ENCODE measurements around the gene LYSMD3.

Gene LYSMD3

DNA sequence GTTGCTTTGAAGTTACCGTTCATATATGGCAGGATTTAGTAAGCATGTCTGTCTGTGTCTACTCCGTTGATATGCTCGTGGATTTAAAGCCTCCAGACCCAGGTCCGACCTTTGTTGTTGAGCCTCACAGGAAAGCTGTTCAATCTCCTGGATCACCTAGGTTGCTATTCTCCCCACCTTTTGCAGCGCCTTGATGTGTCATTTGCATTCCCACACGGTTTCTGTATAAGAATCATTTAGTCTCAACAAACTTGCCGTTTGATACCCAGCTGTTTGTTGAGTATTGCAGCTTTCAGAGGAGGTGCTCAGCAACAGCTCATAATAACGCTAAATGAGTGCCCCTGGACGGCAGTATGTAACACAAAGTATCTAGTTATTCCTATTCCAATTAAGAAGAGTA, 28.0 kb upstream of the LYSMD3 start:
- TF ChIP-seq, protein P1, sequence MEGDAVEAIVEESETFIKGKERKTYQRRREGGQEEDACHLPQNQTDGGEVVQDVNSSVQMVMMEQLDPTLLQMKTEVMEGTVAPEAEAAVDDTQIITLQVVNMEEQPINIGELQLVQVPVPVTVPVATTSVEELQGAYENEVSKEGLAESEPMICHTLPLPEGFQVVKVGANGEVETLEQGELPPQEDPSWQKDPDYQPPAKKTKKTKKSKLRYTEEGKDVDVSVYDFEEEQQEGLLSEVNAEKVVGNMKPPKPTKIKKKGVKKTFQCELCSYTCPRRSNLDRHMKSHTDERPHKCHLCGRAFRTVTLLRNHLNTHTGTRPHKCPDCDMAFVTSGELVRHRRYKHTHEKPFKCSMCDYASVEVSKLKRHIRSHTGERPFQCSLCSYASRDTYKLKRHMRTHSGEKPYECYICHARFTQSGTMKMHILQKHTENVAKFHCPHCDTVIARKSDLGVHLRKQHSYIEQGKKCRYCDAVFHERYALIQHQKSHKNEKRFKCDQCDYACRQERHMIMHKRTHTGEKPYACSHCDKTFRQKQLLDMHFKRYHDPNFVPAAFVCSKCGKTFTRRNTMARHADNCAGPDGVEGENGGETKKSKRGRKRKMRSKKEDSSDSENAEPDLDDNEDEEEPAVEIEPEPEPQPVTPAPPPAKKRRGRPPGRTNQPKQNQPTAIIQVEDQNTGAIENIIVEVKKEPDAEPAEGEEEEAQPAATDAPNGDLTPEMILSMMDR (IDR thresholded peaks at IDR 0.05; ENCODE audit: low read depth, low read length, missing control alignments), result no peak
- no peak for DNase-seq (ENCODE audit: extremely low read depth, low read depth)
- no peak overlapping the region for H3K4me3 ChIP-seq (replicated peaks; ENCODE audit: low read depth, low read length)

- TF ChIP-seq, protein P1 (IDR thresholded peaks at IDR 0.05; ENCODE audit: low read depth, low read length, missing control alignments), result no peak
- DNase-seq (ENCODE audit: extremely low read depth, low read depth), result no peak
- no peak overlapping the region for H3K4me3 ChIP-seq (replicated peaks; ENCODE audit: low read depth, low read length)
Observed at GRCh38 chr5:90555666-90556065, 26.3 kb upstream of the LYSMD3 start.

DNA sequence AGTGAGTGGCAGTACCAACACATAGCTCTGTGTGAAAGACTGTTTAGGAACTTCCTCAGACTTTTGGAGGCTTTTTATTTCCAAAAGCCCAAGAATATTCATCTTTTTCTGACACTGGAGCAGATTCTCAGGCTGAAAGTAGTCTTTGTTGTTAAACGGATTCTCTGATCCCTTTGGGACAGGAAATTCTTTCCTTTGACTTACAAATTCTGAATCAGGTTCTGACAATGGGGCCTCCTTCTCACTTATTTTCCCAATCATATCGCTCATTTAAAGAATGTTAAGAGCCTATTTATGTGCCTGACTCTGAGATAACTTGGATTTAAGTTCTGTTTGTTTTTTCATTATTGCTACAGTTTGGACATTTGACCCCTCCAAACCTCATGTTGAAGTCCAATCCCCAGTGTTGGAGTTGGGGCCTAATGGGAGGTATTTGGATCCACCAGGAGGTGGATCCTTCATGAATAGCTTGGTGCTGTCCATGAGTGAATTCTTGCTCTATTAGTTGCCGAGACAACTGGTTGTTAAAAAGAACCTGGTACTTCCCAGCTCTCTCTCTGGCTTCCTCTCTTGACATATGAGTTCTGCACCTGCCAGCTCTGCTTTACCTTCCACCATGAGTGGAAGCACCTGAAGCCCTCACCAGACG, 25.1 kb upstream of the LYSMD3 start:
- no peak overlapping the region for H3K4me3 ChIP-seq (replicated peaks; ENCODE audit: low read depth, low read length)
- DNase-seq (ENCODE audit: extremely low read depth, low read depth), result no peak
- TF ChIP-seq, protein P1 (IDR thresholded peaks at IDR 0.05; ENCODE audit: low read depth, low read length, missing control alignments), result no peak

DNA sequence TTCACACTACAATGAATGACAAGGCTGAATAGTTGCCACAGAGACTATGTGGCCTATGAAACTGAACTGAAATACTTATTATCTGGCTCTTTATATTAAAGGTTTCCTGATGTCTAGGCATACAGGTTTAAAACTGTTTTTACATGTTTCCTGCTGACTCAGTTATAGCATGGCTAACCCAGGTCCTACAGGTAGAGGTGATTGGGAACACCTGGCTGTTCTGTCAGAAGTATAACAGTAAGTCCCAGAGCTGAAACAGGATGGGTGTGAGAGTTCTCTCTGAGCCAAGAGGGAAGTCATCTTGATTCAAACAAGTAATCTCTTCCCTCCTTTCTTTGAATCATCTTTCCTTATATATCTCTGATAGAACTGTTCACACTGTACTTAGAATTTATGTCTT, 24.3 kb upstream of the LYSMD3 start:
- H3K4me3 ChIP-seq (replicated peaks; ENCODE audit: low read depth, low read length), result no peak overlapping the region
- DNase-seq (ENCODE audit: extremely low read depth, low read depth), result no peak
- TF ChIP-seq, protein P1 (IDR thresholded peaks at IDR 0.05; ENCODE audit: low read depth, low read length, missing control alignments), result no peak

- DNase-seq (ENCODE audit: extremely low read depth, low read depth), result no peak
- no peak overlapping the region for H3K4me3 ChIP-seq (replicated peaks; ENCODE audit: low read depth, low read length)
- TF ChIP-seq, protein P1 (IDR thresholded peaks at IDR 0.05; ENCODE audit: low read depth, low read length, missing control alignments), result no peak
Observed at GRCh38 chr5:90551376-90551775, 22.0 kb upstream of the LYSMD3 start.

GRCh38 chr5:90550963-90551362, 21.6 kb upstream of the LYSMD3 start:
- DNase-seq (ENCODE audit: extremely low read depth, low read depth), result no peak
- TF ChIP-seq, protein P1 (IDR thresholded peaks at IDR 0.05; ENCODE audit: low read depth, low read length, missing control alignments), result no peak
- no peak overlapping the region for H3K4me3 ChIP-seq (replicated peaks; ENCODE audit: low read depth, low read length)

- TF ChIP-seq, protein P1 (IDR thresholded peaks at IDR 0.05; ENCODE audit: low read depth, low read length, missing control alignments), result no peak
- H3K4me3 ChIP-seq (replicated peaks; ENCODE audit: low read depth, low read length), result no peak overlapping the region
- no peak for DNase-seq (ENCODE audit: extremely low read depth, low read depth)
Observed at GRCh38 chr5:90549729-90550275, 20.4 kb upstream of the LYSMD3 start.
